Stimulated activated CD4-positive, alpha-beta T cell treated with anti-CD3 and anti-CD28 coated beads, Interleukin-4, amount 100 ng/mL, for 4 hours (primary cell): ENCODE measurements around the gene ACSBG1.
"Not testable (repeated sequence)": the region's sequence is repeated elsewhere in the genome, so short reads cannot be mapped to it uniquely, and the experiment has no call there.

Source experiments
- DNase-seq, 2 experiments: peaks; one replicate each; pipeline ENCODE4 v3.0.0-alpha.2; 2020

ACSBG1 gene

GRCh38 chr15:78247911-78248310, 13.5 kb upstream of the ACSBG1 start:
- no peak for DNase-seq

DNA sequence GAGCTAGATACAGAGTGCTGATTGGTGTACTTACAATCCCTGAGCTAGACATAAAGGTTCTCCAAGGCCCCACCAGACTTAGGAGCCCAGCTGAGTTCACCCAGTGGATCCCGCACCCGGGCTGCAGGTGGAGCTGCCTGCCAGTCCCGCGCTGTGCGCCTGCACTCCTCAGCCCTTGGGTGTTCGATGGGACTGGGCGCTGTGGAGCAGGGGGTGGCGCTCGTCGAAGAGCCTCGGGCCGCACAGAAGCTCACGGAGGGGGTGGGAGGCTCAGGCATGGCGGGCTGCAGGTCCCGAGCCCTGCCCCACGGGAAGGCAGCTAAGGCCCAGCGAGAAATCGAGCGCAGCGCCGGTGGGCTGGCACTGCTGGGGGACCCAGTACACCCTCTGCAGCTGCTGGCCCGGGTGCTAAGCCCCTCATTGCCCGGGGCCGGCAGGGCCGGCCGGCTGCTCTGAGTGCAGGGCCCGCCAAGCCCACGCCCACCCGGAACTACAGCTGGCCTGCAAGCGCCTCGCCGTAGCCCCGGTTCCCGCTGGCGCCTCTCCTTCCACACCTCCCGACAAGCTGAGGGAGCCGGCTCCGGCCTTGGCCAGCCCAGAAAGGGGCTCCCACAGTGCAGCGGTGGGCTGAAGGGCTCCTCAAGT, 11.7 kb upstream of the ACSBG1 start:
- not testable (repeated sequence) for DNase-seq

DNA sequence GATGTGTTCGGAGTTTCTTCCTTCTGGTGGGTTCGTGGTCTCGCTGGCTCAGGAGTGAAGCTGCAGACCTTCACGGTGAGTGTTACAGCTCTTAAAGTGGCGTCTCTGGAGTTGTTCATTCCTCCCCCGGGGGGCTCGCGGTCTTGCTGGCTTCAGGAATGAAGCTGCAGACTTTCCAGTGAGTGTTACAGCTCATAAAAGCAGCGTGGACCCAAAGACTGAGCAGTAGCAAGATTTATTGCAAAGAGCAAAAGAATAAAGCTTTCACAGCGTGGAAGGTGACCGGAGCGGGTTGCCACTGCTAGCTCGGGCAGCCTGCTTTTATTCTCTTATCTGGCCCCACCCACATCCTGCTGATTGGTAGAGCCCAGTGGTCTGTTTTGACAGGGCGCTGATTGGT, 11.0 kb upstream of the ACSBG1 start:
- not testable (repeated sequence) for DNase-seq

GRCh38 chr15:78244893-78245292, 10.5 kb upstream of the ACSBG1 start:
- no peak for DNase-seq

GRCh38 chr15:78244101-78244500, 9.7 kb upstream of the ACSBG1 start:
- no peak for DNase-seq

GRCh38 chr15:78243491-78243941, 9.2 kb upstream of the ACSBG1 start:
- no peak for DNase-seq

GRCh38 chr15:78243058-78243457, 8.7 kb upstream of the ACSBG1 start:
- no peak for DNase-seq

- DNase-seq, result no peak
Measured at GRCh38 chr15:78242128-78242527, 7.8 kb upstream of the ACSBG1 start.

DNA sequence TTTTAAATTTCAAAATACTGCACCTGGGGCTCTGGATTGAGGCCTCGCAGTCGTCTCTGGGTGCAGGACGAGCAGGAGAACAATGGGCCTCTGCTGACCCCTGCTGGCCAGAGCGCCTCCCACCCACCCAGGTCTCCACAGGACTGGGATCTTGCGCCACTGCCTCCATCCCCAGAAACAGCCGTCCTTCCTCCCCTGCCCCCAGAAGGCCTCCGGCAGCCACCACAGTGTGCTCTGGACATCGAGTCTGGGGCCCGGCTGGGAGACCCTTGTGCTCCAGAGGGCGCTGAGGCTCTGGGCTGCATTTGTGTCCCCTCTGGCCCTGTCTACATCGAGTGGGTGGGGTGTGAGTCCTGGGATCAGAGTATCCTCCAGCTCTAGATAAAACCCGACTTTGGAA, 6.7 kb upstream of the ACSBG1 start:
- peak; percentile 70 to 83 for DNase-seq

GRCh38 chr15:78239811-78240210, 5.4 kb upstream of the ACSBG1 start:
- DNase-seq, result no peak

GRCh38 chr15:78237146-78237545, 2.8 kb upstream of the ACSBG1 start:
- no peak for DNase-seq

DNA sequence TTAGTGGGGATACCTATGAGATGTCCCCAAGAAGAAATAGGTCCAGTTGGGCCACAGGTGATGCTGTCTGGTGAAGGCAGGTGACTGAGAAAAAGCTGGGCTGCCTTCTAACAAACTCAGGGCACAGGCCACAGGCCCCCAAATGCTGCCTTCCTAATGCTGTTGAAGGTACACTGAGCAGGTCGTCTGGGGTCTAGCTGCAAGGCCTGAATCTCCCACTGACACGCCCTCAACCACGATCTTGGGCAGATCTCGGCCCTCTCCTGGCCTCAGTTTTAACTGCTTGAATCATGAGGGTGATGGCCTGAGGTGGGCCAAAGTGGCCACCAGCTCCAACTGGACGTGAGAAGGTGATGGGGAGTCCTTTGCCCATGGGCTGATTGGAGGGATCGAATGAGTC, 2.1 kb upstream of the ACSBG1 start:
- DNase-seq, result no peak

DNA sequence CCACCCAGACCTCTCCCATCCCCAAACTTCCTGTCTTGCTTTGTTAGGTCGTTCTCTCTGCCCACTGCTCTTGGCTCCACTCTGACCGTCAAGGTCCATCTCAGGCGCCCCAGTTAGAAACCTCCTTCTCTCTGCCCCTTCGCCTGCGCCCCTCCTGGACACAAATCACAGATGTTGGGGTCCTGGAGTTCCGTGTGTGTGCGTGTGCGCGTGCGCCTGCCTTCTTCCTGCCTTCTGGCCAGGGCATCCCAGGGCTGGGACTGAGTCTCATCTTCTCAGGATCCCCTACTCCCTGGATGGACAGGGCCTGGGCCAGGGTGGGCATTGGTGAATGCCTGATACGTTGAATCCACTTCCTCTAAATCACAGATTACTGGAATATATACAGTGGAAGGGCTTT, 869 bp downstream of the ACSBG1 start:
- no peak for DNase-seq

DNA sequence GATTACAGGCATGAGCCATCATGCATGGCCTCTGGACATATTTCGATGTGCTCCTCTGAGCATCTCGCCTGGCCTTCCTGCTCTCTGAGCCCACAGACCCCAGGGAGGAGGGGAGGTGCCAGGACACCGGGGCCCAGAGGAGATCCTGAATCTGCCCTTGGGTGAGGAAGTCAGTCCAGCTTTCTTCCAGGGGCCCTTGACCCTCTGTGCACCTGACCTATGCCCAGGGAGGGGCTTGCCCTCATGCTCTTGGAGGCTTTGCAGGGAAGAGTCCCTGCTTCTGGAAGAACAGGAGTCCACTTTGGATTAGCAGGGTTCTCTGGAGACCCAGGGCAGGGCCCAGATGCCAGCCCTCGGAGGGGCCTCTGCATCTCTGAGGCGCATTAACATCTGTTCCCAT, 1.4 kb downstream of the ACSBG1 start:
- DNase-seq, result no peak

DNA sequence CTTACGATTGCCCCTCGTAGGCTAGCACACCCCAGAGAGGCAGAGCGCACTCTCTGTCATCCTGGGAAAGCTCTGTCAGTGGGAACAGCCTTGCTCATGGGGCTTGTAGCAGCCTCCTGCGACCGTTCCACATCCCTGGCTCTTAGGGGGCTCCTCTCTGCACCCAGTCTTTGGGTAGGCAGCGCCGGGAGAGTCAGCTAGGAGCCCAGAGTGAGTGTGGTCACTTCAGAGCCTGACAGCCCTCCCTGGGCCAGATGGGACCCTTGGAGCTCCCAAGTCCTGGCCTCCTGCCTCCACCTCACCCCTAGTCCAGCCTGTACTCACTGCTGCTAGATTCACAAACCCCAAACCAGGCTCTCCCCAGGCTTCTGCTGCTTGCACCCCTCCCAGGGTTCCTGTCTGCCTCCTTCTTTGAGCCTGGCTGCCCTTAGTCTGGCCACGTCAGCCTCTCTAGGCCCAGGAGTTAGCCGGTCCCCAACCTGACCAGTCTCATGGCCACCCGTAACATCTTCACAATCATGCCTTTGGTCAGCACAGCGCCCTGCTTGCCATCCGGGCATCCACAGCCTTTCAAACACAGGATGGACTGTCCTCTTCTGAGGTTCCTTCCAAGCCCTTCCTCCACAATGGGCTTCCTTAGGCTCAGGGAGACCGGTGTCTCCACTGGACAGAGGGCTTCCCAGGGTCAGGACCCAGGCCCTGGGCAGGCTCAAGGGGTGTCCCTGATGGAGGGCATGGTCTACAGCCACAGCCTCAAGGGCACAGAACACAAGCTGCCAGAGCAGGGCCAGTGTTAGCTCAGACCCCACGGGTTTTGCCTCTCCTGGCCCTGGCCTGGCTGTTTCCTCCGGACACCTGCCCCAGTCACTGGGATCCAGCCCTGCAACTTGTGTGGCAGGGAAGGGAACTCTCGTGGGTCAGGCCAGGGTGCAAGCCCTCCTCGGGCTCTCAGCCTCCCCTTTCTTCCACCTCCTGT, 4.6 kb downstream of the ACSBG1 start:
- DNase-seq, result no peak

DNA sequence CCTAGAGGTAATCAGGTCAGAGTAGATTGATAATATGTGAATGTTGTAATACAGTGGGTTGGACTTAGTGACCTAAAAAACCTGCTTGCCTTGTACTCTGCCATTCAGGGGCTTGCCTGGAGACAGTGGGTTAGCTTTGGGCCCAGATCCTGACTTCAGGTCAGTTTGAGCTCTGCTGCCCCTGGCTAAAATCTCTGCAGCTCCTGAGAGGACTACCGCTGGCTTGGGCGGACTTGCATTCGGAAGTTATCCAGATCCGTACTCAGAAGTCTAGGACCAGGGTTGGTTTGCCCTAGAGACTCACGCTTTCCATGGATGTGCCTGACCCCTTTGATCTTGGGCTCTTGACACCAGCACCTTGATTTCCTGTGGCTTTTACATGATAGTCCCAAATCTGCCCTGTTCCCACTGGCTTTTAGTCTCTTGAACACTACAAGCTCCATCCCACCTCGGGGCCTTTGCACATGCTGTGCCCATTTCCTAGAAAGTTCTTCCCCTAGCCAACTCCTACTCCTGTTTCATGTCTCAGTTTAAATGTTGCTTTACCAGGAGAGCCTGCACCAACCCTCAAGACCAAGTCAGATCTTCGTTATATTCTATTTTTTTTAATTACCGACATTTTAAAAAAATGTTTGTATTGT, 5.9 kb downstream of the ACSBG1 start:
- no peak for DNase-seq

- no peak for DNase-seq
Measured at GRCh38 chr15:78225783-78226541, 8.4 kb downstream of the ACSBG1 start.

DNA sequence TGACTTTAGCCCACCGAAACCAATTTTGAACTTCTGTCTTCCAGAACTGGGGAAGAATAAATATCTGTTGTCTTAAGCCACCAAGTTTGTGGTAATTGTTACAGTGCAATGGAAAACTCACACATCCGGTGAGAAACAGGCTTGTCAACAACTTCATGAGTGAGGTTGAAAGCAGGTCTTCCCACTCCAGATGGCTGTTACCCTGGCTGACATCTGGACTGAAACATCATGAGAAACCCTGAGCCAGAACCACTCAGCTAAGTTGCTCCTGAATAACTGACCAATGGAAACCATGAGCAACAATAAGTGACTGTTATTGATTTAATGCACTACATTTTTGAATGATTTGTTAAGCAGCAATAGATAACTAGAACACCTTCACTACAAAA, 10.3 kb downstream of the ACSBG1 start:
- DNase-seq, result no peak

- no peak for DNase-seq
Measured at GRCh38 chr15:78223396-78224022, 10.9 kb downstream of the ACSBG1 start.

- no peak for DNase-seq
Measured at GRCh38 chr15:78222745-78223395, 11.5 kb downstream of the ACSBG1 start.

- no peak for DNase-seq
Measured at GRCh38 chr15:78220713-78221112, 13.7 kb downstream of the ACSBG1 start.
